Common myeloid progenitor, CD34-positive (primary cell): ENCODE measurements around the gene PNLDC1.

Experiments
- CTCF ChIA-PET: fragments of 350-600 bp; sonication (Branson Sonifier 250); formaldehyde crosslinking; loops from one replicate; lab custom pipeline; 2021; ENCODE audit warnings: antibody characterized with exemption; lab: Charles Lee
- POLR2A ChIA-PET: fragments of 350-600 bp; sonication (Branson Sonifier 250); formaldehyde crosslinking; loops from one replicate; lab custom pipeline; 2021; ENCODE audit warnings: antibody characterized with exemption; lab: Charles Lee
- DNase-seq, 3 donors: peaks; one replicate each; pipeline versions ENCODE4 v3.0.0 to v3.0.0-alpha.2; 2013
- H3K27ac ChIP-seq, 2 experiments: 1 replicate in 1 of 2; 2 replicates in 1 of 2; pipeline ENCODE4 v1.7.0; 2013; ENCODE audit warnings: inconsistent platforms in 2 of 2, low read length in 2 of 2, mild to moderate bottlenecking in 2 of 2, low read depth in 1 of 2, moderate library complexity in 1 of 2; ENCODE audit not compliant: severe bottlenecking in 2 of 2, insufficient read depth in 1 of 2, poor library complexity in 1 of 2
- H3K27me3 ChIP-seq, 5 experiments: replicated peaks in 2 of 5; 1 replicate in 3 of 5; 2 replicates in 2 of 5; pipeline versions ENCODE4 v1.6.1 to v1.7.0; 2013; ENCODE audit warnings: low read length in 4 of 5, mild to moderate bottlenecking in 2 of 5, moderate library complexity in 2 of 5, inconsistent platforms in 1 of 5; ENCODE audit not compliant: insufficient read depth in 5 of 5, control insufficient read depth in 4 of 5
- H3K36me3 ChIP-seq, 4 experiments: 1 replicate in 2 of 4; 2 replicates in 2 of 4; pipeline versions ENCODE4 v1.6.1 to v1.7.0; 2013; ENCODE audit warnings: low read length in 3 of 4, control low read depth in 1 of 4, mild to moderate bottlenecking in 1 of 4; ENCODE audit not compliant: control insufficient read depth in 4 of 4, insufficient read depth in 4 of 4
- H3K4me1 ChIP-seq, 4 experiments: 1 replicate in 3 of 4; 2 replicates in 1 of 4; pipeline versions ENCODE4 v1.6.1 to v1.7.1; 2013; ENCODE audit warnings: low read length in 3 of 4, mild to moderate bottlenecking in 3 of 4, control low read depth in 1 of 4, inconsistent platforms in 1 of 4, moderate library complexity in 1 of 4; ENCODE audit not compliant: control insufficient read depth in 4 of 4, insufficient read depth in 4 of 4; ENCODE audit errors: control extremely low read depth in 1 of 4
- H3K4me3 ChIP-seq, 7 experiments: 1 replicate in 4 of 7; 2 replicates in 3 of 7; pipeline versions ENCODE4 v1.5.1 to v1.7.0; 2013; ENCODE audit warnings: mild to moderate bottlenecking in 7 of 7, low read length in 6 of 7, moderate library complexity in 6 of 7, inconsistent platforms in 2 of 7, low read depth in 2 of 7, control low read depth in 1 of 7; ENCODE audit not compliant: insufficient read depth in 4 of 7, control insufficient read depth in 1 of 7; ENCODE audit errors: extremely low read depth in 1 of 7
- H3K9me3 ChIP-seq, 5 experiments: 1 replicate in 4 of 5; 2 replicates in 1 of 5; pipeline versions ENCODE4 v1.6.1 to v1.7.1; 2013; ENCODE audit warnings: low read length in 4 of 5, mild to moderate bottlenecking in 2 of 5, inconsistent platforms in 1 of 5, low read depth in 1 of 5, moderate library complexity in 1 of 5; ENCODE audit not compliant: control insufficient read depth in 4 of 5, insufficient read depth in 2 of 5; ENCODE audit errors: control extremely low read depth in 1 of 5
- WGBS: methylation state at CpG from one replicate; pipeline ENCODE4 v1.1.5; 2013; ENCODE audit not compliant: insufficient coverage; 5-methylcytosine and 5-hydroxymethylcytosine counted together

The PNLDC1 gene

DNA sequence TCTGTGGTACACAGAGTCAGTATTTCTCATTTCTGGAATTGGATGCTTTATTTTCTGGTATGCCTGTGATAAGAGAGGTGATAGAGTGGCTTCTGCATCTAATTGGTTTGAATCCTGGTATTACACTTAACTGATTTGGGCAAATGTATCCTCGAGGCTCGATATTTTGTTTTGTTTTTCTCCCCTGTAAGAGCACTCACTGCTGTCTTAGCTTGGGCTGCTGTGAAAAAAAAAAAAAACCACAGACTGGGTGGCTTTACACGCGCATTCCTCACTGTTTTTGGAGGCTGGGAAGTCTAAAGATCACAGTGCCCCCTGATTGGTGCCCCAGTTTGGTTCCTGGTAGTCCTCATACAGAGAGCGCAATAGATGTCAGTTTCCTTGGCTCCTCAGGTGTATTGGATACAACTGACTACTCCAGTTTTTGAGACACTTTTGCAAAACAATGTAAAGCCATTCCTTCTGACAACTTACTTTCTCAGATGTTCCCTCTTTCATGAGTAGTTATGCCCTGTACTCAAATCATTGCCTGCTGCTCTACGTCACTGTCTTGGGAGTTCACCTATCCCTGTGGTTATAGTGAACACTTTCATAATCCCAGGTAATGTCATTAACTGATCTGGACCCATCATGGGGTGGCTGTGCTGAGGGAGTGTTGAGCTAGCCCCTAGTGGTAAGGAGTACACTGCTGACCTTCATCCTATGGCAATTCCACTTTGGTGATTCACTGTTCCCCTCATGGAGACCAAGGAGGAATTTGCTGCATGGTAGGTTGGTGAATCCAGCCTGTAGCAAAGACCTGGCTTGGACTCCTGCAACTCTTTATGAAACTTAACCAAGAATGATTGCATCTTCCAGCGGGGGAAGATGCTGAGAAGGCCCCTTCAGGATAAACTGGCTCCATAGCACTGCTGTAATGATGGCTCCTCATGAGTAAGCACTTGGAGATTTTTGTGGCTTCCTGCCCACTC, 41.8 kb upstream of the PNLDC1 start:
- CTCF ChIA-PET = interaction anchor here (1.2 to 1.7 kb wide), 3 partner anchors 17 to 95 kb away, joined by 3 to 4 read pairs (median 3); no protein-coding TSS in a partner anchor
- H3K9me3 ChIP-seq = no peaks in the 10 kb centered on the region
- H3K27ac ChIP-seq = no peak overlapping the region
- H3K36me3 ChIP-seq = peaks cover 11 to 57% (median 37%) of the 10 kb centered on the region in 4 experiments
- H3K4me3 ChIP-seq = no peak overlapping the region
- peak in 1 of 3 donors; percentile 29 for DNase-seq
- POLR2A ChIA-PET = interaction anchor here (0.6 kb wide), 1 partner anchor 20 kb away, joined by 3 read pairs; no protein-coding TSS in a partner anchor
- 98% methylated on average over 7 of the region's 7 CpGs for WGBS
- no peaks in the 10 kb centered on the region for H3K27me3 ChIP-seq
- peaks cover 11 to 25% (median 22%) of the 10 kb centered on the region in 4 experiments for H3K4me1 ChIP-seq

DNA sequence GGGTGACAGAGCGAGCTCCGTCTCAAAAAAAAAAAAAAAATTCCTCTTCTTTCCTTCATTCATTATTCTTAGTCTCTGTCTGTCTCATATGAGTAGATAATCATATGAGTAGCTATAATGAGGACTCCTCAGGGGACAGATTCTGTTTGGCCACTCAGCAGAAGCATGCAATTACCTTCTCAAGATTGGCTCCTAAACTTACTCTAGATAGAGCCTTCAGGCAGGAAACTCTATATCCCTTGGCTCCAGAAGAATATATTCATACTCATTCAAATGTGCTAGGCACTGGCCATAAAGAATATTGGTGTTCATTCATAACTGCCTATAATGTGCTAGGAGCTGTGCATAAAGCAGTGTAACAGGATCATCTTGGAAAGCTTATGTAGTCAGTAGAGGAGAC, 40.4 kb upstream of the PNLDC1 start:
- no peak overlapping the region for H3K27ac ChIP-seq
- POLR2A ChIA-PET = interaction anchor here (0.7 kb wide), 2 partner anchors 33 to 69 kb away, joined by 5 to 6 read pairs; no protein-coding TSS in a partner anchor
- H3K4me3 ChIP-seq = no peak overlapping the region
- H3K36me3 ChIP-seq = peaks cover 14 to 51% (median 30%) of the 10 kb centered on the region in 4 experiments
- DNase-seq = no peak
- H3K9me3 ChIP-seq = no peaks in the 10 kb centered on the region
- CTCF ChIA-PET = interaction anchor here (0.8 to 1.7 kb wide), 7 partner anchors 13 to 70 kb away, joined by 3 to 6 read pairs (median 4); no protein-coding TSS in a partner anchor
- no CpG with 5 or more reads among the region's 2 CpGs for WGBS
- no peaks in the 10 kb centered on the region for H3K27me3 ChIP-seq
- H3K4me1 ChIP-seq = peaks cover 11 to 31% (median 23%) of the 10 kb centered on the region in 4 experiments

DNA sequence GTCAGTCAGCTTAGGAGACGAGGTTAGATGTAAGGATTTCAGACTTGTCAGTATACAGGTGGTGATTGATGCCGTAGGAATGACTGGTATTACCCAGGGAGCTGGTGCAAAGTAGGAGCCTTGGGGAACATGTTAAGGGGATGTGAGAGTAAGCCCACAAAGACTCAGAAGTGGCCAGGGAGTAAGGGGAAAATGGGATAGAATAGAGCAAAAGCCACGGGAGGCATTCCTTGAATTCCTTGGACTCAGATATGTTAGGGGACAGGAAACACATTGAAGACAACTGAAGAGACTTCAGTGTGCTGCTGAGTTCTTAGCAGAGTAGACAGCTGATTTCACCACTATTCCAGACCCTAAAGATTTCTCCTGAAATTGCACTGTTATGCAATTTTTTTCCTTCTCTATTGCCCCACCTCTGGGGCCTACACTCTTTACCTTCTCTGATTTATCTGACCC, 39.4 kb upstream of the PNLDC1 start:
- H3K4me1 ChIP-seq = peaks cover 11 to 34% (median 23%) of the 10 kb centered on the region in 4 experiments
- H3K27ac ChIP-seq = peak overlapping the region; percentile 84 to 97
- H3K27me3 ChIP-seq = no peaks in the 10 kb centered on the region
- DNase-seq = no peak
- no peaks in the 10 kb centered on the region for H3K9me3 ChIP-seq
- 95% methylated on average over 3 of the region's 3 CpGs for WGBS
- CTCF ChIA-PET = interaction anchor here (0.8 to 2.9 kb wide), 10 partner anchors 9 to 92 kb away, joined by 3 to 10 read pairs (median 4); partner anchors contain the start of gene WTAP
- H3K4me3 ChIP-seq = peak overlapping the region in 5 of 7 experiments; percentile 83 to 92 (median 92)
- POLR2A ChIA-PET = interaction anchor here (0.7 to 1.0 kb wide), 2 partner anchors 19 to 29 kb away, joined by 3 read pairs; partner anchors contain the start of gene TCP1
- H3K36me3 ChIP-seq = peaks cover 11 to 47% (median 23%) of the 10 kb centered on the region in 4 experiments

DNA sequence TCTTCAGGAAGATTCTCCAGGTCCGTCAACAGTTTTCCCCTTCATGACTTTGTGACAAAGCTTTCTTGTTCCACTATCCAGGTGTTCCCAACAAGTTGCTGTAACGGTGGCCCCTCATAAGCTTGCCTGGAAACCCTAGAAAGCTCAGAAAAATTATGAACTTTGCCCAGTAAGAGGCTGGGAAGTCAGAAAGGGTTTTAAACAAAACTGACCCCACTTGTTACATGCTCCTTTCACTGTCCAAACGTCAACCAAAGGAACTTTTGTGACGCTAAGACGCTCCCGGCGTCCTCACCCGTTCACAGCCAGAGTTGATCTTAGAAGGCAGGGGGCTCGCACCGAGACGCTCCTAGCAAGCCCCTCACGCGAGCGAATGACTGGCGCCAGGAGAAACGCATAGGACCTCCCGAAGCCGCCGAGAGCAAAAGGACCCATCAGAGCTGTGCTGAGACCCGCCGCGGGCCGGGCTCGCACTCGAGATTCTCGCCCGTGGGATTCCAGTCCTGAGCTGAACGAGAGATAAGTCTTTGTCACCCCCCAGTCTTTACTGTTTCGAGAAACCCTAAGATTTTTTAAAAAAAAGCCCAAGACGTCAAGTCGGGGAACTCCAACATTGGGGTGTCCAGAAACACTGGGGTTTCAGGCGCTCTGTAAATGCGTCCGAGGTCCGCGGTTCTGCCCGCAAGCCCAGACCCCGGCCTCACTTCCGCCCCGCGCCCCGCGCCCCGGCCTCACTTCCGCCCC, 38.8 kb upstream of the PNLDC1 start:
- peak overlapping the region; percentile 84 to 97 for H3K27ac ChIP-seq
- CTCF ChIA-PET = interaction anchor here (0.9 to 2.9 kb wide), 10 partner anchors 9 to 91 kb away, joined by 3 to 10 read pairs (median 4); partner anchors contain the start of gene WTAP
- peaks cover 11 to 34% (median 23%) of the 10 kb centered on the region in 4 experiments for H3K4me1 ChIP-seq
- DNase-seq = no peak
- H3K9me3 ChIP-seq = no peaks in the 10 kb centered on the region
- peak overlapping the region; percentile 69 to 92 (median 89) for H3K4me3 ChIP-seq
- peaks cover 5 to 47% (median 21%) of the 10 kb centered on the region in 4 experiments for H3K36me3 ChIP-seq
- POLR2A ChIA-PET = interaction anchor here (0.7 to 1.4 kb wide), 3 partner anchors 19 to 68 kb away, joined by 3 to 12 read pairs (median 3); partner anchors contain the start of genes SOD2 and TCP1
- 19% methylated on average over 28 of the region's 45 CpGs for WGBS
- H3K27me3 ChIP-seq = no peaks in the 10 kb centered on the region

DNA sequence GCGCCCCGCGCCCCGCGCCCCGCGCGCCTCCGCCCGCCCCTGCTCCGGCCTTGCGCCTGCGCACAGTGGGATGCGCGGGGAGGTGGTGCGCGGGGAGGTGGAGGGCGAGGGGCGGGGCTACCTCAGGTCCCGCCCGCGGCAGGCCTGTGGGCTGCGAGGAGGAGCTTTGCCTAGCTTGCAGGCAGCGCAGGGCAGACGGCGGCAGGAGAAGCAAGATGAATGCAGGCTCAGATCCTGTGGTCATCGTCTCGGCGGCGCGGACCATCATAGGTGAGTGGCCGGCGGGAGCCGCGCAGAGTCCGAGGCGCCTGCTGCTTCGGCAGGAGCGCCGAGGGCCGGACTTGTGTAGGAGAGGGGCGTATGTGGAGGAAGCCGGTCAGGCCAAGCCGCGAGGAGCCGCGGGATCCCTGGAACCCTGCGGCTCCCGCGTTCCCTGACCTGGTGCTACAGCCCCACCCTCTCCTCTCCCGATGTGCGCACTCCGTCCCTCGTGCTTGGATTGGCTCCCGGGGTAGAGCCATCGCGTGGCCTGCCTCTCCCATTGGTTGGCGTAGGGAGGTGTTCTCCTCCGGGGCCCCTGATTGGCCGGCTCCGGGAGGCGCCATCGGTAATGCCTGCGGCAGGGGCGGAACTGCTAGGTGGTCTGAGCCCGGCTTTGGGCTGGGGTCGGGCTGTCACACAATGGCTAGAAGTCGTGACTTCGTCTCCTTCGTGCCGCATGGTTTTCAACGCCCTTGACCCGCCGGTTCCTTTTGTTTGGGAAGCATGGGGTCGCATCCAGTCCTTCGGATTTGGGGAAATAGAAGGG, 38.0 kb upstream of the PNLDC1 start, which contains the start of gene ACAT2:
Gene ACAT2 (plus strand): TSS at position 173 of the 808 bp plus-strand sequence. CDS start 43 bp downstream, at position 216.
- H3K4me3 ChIP-seq = peak within 1 kb of the TSS; percentile 83 to 92 (median 89)
- peak; percentile 93 to 95 (median 95) for DNase-seq
- H3K36me3 ChIP-seq = peaks cover 7 to 46% (median 22%) of the 10 kb centered on the region in 4 experiments
- no peaks in the 10 kb centered on the region for H3K27me3 ChIP-seq
- H3K9me3 ChIP-seq = no peaks in the 10 kb centered on the region
- peaks cover 11 to 34% (median 23%) of the 10 kb centered on the region in 4 experiments for H3K4me1 ChIP-seq
- ChIA-PET POLR2A (interaction anchor here (0.6 to 1.4 kb wide), 2 partner anchors 29 to 69 kb away, joined by 3 to 12 read pairs; partner anchors contain the start of genes MRPL18 and SOD2), CTCF (interaction anchor here (0.9 to 2.9 kb wide), 7 partner anchors 9 to 90 kb away, joined by 3 to 10 read pairs (median 5); partner anchors contain the start of gene WTAP)
- 0% methylated on average over 43 of the region's 76 CpGs for WGBS
- peak within 1 kb of the TSS; percentile 84 to 97 for H3K27ac ChIP-seq
